HG03095 (cell line): ENCODE measurements around the gene FERMT3.
"Not testable (repeated sequence)": the region's sequence is repeated elsewhere in the genome, so short reads cannot be mapped to it uniquely, and the experiment has no call there.

Experiments
- ATAC-seq: cut with Tn5 transposase; IDR thresholded peaks from one replicate; pipeline ENCODE4 v1.9.1; 2021; ENCODE audit warnings: moderate library complexity; ENCODE audit not compliant: unreplicated experiment

The FERMT3 gene

GRCh38 chr11:64206457-64207255 lies at the start of gene FERMT3:
TSS of gene FERMT3 (plus strand) at chr11:64206721. CDS start at chr11:64207365, 644 bp downstream.
- no peak for ATAC-seq

GRCh38 chr11:64157631-64158394 lies 48.7 kb upstream of the FERMT3 start:
- no peak for ATAC-seq

GRCh38 chr11:64161037-64161436 lies 45.5 kb upstream of the FERMT3 start:
- no peak for ATAC-seq

DNA sequence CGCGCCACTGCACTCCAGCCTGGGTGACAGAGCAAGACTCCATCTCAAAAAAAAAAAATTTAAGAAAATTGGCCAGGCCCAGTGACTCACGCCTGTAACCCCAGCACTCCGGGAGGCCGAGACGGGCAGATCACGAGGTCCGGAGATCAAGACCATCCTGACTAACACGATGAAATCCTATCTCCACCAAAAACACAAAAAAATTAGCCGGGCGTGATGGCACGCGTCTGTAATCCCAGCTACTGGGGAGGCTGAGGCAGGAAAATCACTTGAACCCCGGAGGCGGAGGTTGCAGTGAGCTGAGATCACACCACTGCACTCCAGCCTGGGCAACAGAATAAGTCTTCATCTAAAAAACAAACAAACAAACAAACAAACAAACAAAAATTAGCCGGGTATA lies 43.8 kb upstream of the FERMT3 start:
- ATAC-seq = not testable (repeated sequence)

DNA sequence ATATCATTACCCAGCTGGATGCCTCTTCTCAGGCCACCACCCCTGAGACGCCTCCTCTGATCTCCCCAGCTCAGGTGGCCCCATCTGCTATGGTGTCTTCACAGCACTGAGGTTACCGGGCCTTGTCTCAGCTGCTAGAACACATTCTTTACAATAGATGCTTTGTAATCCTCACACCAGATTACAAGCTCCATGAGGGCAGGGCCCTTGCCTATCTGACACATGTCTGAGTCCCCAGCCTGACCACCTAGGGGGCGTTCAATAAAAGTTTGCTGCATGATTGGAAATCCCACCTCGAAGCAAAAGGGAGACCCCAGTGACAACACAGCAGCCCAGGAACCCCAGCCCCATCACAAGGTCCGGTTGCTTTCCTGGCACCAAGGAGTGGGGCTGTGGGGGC lies 42.6 kb upstream of the FERMT3 start:
- ATAC-seq = no peak

GRCh38 chr11:64164392-64165312 lies 41.9 kb upstream of the FERMT3 start:
- ATAC-seq = no peak

DNA sequence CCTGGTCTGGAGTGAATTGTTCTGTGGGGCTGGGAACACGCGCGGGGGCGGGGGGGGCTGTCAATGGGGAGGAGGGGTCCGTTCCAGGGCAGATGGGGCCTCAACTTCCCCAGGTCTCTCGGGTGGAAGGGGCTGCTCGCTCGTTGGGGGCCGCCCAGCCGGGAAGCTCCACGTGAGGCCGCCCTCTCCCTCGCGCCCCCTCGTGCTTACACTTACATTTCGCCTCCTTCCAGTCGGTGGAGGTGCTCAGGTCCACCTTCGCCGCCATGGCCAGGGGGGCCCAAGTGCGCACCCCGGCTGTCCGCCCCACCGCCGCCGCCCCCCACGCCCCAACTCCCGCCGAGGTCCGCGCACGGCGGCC lies 41.1 kb upstream of the FERMT3 start:
- peak; percentile 17 for ATAC-seq

DNA sequence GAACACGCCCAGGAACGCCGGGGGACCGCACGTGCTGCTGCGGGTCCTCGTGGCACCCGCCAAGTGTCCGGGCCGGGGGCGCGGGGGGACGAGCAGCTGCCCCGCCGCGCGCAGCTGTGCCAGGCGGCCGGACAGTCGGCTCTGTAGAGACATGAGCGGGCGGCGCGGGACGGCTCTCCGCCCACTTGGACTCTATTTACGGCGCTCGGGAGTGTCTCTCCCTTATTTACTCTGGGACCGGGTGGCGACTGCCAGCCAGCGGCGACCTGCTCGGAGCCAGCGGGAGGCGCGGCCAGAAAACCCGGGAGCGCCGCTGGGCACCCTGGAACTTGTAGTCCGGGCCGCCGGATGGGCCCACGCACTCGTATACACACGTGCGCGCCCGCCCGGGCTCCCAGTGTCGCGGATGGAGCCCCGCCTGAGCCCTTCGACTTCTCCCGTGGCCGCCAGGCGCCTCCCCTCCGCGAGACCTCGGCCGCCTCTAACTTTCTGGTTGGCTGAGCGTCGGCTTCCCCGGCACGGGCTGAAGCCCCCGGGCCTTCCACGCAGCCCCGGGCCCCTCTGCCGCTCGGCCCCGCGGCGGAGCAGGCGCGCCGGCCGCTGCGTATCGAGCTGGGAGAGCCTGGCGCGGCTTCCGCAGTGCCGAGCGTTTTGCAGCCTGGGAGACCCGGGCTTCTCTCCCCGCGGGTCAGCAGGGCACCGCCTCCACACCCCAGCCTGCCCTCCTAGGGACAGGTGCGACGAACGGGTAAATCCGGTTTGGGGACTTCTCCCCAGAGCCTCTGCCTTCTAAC lies 40.5 kb upstream of the FERMT3 start, which contains the start of gene MACROD1:
Gene MACROD1, minus strand, starts transcription at position 272 of the 794 bp plus-strand sequence. Its CDS starts 119 bp downstream, at position 153.
- peak; percentile 71 for ATAC-seq

- no peak for ATAC-seq
These were observed 36.1 kb upstream of the FERMT3 start for GRCh38 chr11:64170419-64170818.

DNA sequence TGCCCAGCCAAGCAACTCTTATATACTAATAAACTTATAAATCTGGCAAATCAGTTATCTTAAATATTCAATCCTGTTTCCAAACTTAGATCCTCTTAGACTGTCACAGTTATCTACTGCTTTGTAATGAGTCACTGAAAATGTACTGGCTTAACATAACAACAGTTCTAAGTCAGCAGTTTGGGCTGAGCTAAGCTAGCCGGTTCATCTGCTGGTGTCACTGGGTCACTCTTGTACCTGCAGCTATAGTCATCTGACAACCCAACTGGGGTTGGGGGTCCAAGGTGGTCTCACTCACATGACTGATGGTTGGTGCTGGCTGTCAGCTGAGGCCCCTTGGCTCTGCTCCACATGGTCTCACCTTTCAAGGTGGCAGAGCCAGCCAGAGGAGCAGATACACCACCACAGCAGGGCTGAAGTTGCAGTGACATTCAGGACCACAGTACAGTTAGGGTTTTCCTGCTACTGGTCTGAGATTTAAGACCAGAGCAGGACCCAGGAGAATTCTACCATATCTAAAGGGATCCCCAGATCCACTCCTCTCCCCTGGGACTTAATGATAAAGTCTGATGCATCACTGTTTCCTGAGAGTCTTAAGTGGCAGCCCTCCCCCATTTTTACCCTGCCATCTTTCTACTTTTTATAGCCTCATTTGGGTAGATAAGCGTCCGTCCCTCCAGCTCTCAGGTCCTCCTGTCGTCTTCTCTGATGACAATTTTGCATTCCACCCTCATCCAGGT lies 32.7 kb upstream of the FERMT3 start:
- no peak for ATAC-seq

GRCh38 chr11:64176751-64177150 lies 29.8 kb upstream of the FERMT3 start:
- no peak for ATAC-seq

GRCh38 chr11:64178203-64178602 lies 28.3 kb upstream of the FERMT3 start:
- no peak for ATAC-seq

DNA sequence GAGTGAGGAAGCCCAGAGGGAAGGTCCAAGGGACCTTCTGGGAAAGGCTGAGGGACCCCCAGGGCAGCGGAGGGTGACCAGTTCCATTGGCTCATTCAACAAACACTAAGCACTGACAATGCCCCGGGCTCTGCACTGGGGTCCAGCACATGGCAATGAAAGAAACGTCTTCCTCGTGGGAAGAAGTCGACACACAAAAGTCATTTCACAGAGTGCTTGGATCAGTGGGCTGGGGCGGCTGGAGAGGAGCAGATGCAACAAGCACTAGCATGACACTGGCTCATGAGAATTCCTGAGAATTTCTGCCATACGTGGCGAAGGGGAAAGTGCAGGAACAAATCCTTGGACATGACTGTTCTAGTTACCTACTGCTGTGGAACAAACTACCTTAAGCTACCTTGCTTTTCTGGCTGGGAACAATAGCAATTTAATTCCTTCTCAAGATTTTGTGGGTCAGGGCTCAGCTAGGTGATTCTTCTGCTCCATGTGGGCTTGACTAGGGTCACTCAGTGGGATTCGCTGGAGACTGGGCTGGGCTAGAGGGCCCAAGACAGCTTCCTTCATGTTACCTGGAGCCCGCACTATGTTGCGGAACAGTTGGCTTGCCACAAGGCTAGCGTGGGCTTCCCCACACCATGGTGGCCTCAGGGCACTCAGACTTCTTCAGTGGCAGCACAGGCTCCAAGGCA lies 27.4 kb upstream of the FERMT3 start:
- no peak for ATAC-seq

- no peak for ATAC-seq
These were observed 25.6 kb upstream of the FERMT3 start for GRCh38 chr11:64180891-64181290.

- no peak for ATAC-seq
These were observed 24.8 kb upstream of the FERMT3 start for GRCh38 chr11:64181506-64182411.

DNA sequence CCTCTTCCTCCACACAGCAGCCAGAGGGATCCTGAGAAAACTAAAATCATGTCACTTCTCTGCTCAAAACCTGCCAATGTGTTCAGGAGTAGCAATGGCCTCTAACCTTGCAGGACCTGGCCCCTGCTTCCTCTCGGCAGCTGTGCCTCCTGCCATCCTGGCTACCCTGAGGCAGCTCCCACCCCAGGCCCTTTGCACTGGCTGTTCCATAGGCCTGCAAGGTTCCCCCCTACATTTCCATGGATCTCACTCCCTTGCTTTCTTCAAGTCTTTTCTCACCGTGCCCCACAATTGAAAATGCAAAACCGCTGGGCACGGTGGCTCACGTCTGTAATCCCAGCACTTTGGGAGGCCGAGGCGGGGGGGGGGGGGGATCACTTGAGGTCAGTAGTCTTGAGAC lies 22.6 kb upstream of the FERMT3 start:
- ATAC-seq = no peak

GRCh38 chr11:64185175-64185692 lies 21.3 kb upstream of the FERMT3 start:
- peak; percentile 10 for ATAC-seq
